SU-DHL-6 (cell line): ENCODE results near the gene TMEM247.

Source experiments
- CTCF ChIP-seq: fragments of 200-600 bp; sonication (generic); IDR thresholded peaks from one replicate; pipeline ENCODE4 v1.5.1; 2017; ENCODE audit warnings: antibody characterized with exemption, mild to moderate bottlenecking, low read length, moderate library complexity; ENCODE audit not compliant: insufficient read depth, poor library complexity, severe bottlenecking
- EZH2phosphoT487 ChIP-seq: fragments of 200-600 bp; sonication (generic), shearing (Covaris generic); conservative IDR thresholded peaks from 2 replicates; pipeline ENCODE4 v1.6.1; 2018; ENCODE audit warnings: mild to moderate bottlenecking, antibody characterized with exemption, low read length, moderate library complexity, mixed read lengths

- TF ChIP-seq CTCF (no peak), EZH2phosphoT487 (no peak)
These were observed 21.4 kb downstream of the TMEM247 start for GRCh38 chr2:46500801-46501200.
